AG09309 (cell line): Measurements from ENCODE around the gene AQP12B.

ENCODE experiments used
- DNase-seq: peaks from one replicate; pipeline ENCODE4 v3.0.0-alpha.2; 2010; ENCODE audit warnings: low read depth
- H3K4me3 ChIP-seq: 2 replicates; pipeline ENCODE4 v1.5.1; 2011; ENCODE audit warnings: mild to moderate bottlenecking, low read depth, low read length, moderate library complexity; ENCODE audit not compliant: control insufficient read depth
- CTCF ChIP-seq: IDR thresholded peaks from 2 replicates; pipeline ENCODE4 v1.5.1; 2011; ENCODE audit warnings: mild to moderate bottlenecking, low read depth, low read length, inconsistent platforms; ENCODE audit not compliant: insufficient read depth, control insufficient read depth; ENCODE audit errors: missing control alignments

Gene AQP12B

GRCh38 chr2:240707043-240707756 lies 24.5 kb upstream of the AQP12B start:
- no peak overlapping the region for H3K4me3 ChIP-seq
- TF ChIP-seq CTCF, result no peak
- no peak for DNase-seq

- DNase-seq, result no peak
- no peak for TF ChIP-seq CTCF
- no peak overlapping the region for H3K4me3 ChIP-seq
These were observed 22.6 kb upstream of the AQP12B start for GRCh38 chr2:240705204-240705791.

- DNase-seq, result no peak
- no peak for TF ChIP-seq CTCF
- H3K4me3 ChIP-seq, result no peak overlapping the region
These were observed 22.0 kb upstream of the AQP12B start for GRCh38 chr2:240704651-240705050.

GRCh38 chr2:240703417-240704341 lies 21.0 kb upstream of the AQP12B start:
- no peak overlapping the region for H3K4me3 ChIP-seq
- no peak for DNase-seq
- no peak for TF ChIP-seq CTCF

- DNase-seq, result no peak
- no peak for TF ChIP-seq CTCF
- no peak overlapping the region for H3K4me3 ChIP-seq
These were observed 19.9 kb upstream of the AQP12B start for GRCh38 chr2:240702640-240703011.

GRCh38 chr2:240701736-240702639 lies 19.3 kb upstream of the AQP12B start:
- no peak for TF ChIP-seq CTCF
- no peak overlapping the region for H3K4me3 ChIP-seq
- no peak for DNase-seq
